ENCODE measurements around the gene DOLPP1.
"Not testable (repeated sequence)": the region's sequence is repeated elsewhere in the genome, so short reads cannot be mapped to it uniquely, and the experiment has no call there.

The DOLPP1 gene

GRCh38 chr9:129111528-129112151, 30.7 kb downstream of the DOLPP1 start:
- DNase-seq (ENCODE audit: low spot score), result peak; percentile 80

DNA sequence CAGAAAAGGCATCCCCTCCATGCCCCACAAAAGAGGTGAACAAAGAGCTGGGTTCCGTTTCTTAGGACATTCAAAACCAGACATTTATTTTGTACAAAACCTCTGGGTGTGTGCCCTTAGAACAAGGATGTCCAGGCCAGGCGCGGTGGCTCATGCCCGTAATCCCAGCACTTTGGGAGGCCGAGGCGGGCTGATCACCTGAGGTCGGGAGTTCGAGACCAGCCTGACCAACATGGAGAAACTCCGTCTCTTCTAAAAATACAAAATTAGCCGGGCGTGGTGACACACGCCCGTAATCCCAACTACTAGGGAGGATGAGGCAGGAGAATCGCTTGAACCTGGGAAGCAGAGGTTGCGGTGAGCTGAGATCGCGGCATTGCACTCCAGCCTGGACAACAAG, 31.6 kb downstream of the DOLPP1 start:
- DNase-seq (ENCODE audit: low spot score), result not testable (repeated sequence)

- DNase-seq (ENCODE audit: low spot score), result no peak
These were observed 32.9 kb downstream of the DOLPP1 start for GRCh38 chr9:129113645-129114304.

DNA sequence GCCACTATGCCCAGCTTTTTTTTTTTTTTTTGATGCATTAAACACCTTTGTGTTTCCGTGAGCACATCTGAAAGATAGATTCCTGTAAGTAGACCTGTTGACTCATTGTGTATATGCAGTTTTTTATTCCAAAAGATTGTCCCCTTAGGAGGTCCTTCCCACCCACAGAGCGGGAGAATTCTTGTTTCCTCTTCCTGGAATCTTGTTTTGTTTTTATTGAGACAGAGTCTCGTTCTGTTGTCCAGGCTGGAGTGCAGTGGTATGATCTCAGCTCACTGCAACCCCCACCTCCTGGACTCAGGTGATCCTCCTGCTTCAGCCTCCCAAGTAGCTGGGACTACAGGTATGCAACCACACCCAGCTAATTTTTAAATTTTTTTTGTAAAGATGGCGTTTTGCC, 37.9 kb downstream of the DOLPP1 start:
- DNase-seq (ENCODE audit: low spot score), result no peak

DNA sequence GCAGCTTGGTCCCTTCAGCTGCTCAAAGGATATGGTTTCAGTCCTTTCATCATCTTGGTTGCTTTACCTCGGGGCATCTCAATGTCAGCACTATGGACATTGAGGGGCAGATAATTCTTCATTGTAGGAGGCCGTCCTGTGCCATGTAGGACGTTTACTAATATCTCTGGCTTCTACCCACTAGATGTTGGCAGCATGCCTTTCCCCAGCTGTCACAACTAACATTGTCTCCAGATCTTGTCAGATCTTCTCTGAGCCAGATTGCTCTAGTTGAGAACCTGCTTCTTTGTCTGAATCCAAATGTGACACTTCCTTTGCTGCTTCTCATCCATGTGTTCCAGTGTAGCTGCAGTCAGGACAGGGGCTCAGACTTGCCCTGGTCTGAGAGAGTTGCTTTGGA, 40.6 kb downstream of the DOLPP1 start:
- no peak for DNase-seq (ENCODE audit: low spot score)

GRCh38 chr9:129122133-129122532, 41.2 kb downstream of the DOLPP1 start:
- no peak for DNase-seq (ENCODE audit: low spot score)

DNA sequence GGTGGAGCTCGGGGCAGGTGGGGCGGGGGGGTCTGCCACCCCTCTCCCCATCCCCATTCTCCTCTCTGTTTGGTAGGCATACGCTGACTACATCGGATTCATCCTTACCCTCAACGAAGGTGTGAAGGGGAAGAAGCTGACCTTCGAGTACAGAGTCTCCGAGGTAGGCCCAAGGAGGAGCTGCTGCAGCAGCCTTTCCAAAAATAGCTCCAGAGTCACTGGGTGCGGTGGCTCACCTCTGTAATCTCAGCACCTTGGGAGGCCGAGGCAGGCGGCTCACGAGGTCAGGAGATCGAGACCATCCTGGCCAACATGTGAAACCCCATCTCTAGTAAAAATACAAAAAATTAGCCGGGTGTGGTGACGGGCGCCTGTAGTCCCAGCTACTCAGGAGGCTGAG, 42.1 kb downstream of the DOLPP1 start:
- not testable (repeated sequence) for DNase-seq (ENCODE audit: low spot score)

DNA sequence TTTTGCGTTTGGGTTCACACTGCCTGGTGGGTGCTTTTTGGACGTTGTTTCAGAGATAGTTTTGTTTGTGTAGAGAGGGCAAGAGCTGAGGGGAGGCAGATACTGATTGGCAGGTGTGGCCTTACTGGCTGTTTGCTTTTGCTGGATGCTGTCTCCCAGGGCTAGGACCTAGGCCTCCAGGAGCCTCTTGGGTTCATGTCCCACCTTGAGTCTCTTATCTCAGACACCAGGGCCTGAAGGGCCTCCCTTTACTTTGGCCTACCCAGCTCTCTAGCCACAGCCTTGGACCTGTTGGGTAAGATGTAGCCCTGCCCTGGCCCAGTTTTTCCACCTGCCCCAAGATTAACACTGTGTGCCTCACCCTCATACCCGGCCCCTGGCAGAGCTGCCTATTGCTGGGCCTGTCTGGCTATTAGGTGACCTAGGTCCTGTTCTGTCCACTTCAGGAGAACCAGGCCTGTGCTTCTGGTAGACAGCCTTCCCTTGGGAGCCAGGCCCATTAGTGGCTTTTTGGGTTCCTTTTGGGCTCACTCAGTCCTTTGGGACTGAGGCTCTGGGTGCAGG, 43.7 kb downstream of the DOLPP1 start:
- no peak for DNase-seq (ENCODE audit: low spot score)

- DNase-seq (ENCODE audit: low spot score), result no peak
These were observed 44.6 kb downstream of the DOLPP1 start for GRCh38 chr9:129125478-129125877.

GRCh38 chr9:129126749-129127618, 46.1 kb downstream of the DOLPP1 start:
- DNase-seq (ENCODE audit: low spot score), result peak; percentile 69

DNA sequence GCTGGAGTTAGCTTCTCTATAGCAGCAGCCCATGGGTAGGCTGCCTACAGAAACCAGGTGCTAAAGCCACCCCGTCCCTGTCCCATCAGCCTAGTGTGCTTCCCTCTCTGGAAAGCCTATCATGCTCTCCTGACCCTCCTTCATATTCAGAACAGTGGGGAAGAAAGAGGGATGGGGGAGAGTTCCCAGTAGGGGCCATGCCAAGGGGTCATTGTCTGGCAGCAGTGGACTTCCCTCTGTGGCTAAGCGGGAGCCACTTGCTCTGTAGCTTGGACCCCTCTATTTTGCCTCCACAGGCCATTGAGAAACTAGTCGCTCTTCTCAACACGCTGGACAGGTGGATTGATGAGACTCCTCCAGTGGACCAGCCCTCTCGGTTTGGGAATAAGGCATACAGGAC, 47.8 kb downstream of the DOLPP1 start:
- no peak for DNase-seq (ENCODE audit: low spot score)

GRCh38 chr9:129130271-129130670, 49.4 kb downstream of the DOLPP1 start:
- not testable (repeated sequence) for DNase-seq (ENCODE audit: low spot score)

- no peak for DNase-seq (ENCODE audit: low spot score)
These were observed 49.9 kb downstream of the DOLPP1 start for GRCh38 chr9:129130791-129131190.

DNA sequence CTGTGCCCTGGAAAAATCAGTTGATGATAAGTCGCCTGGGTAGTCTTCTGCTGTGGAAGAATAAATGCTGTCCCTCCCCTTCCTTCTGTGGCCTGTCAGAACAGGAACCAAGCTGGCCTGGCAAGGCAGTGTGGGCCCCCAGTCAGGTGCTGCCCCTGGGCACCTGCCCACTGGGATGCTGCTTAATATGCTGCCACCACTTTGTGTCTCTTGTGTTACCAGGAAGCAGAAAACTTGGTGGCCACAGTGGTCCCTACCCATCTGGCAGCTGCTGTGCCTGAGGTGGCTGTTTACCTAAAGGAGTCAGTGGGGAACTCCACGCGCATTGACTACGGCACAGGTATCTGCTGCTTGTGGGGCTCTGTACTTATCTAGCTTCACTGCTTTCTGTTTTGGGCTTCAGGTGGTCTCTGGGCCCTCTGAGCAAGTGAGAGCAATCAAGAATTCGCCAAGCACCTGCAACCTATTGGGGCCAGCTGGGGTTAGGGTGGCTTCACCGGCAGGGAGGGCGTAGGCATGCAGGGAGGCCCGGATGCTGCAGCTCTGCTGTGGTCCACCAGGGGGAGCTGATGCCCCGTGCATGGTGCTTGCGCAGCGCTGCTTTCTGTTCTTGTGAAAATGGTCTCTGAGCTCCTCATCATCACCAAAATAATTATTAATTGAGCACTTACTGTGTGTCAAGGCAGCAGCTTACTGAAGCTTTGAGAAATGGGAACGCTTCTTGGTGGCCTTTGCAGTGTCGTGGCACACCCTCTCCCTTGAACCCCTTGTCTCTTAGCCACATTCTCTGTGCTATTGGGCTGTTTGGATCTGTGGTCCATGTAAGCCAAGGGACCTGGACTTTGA, 50.6 kb downstream of the DOLPP1 start:
- peak; percentile 93 for DNase-seq (ENCODE audit: low spot score)

DNA sequence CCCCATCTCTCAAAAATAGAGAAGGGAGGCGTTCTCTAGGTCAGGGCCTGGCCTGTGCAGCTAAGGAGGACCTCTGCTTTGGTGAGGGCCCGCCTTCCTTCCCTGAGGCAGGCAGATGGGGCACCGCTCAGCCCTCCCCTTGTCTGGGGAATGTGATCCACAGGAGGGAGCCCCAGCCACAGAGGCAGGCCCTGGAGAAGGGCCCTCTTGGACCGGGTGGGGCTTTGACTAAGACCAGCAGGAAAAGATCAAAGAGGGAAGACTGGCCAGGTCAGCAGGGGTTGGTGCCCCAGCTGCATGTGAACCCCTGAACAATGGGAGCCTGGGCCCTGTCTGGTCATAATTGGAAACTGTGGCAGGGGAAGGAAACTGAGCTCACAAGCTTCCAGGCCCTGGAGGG, 52.2 kb downstream of the DOLPP1 start:
- no peak for DNase-seq (ENCODE audit: low spot score)

DNA sequence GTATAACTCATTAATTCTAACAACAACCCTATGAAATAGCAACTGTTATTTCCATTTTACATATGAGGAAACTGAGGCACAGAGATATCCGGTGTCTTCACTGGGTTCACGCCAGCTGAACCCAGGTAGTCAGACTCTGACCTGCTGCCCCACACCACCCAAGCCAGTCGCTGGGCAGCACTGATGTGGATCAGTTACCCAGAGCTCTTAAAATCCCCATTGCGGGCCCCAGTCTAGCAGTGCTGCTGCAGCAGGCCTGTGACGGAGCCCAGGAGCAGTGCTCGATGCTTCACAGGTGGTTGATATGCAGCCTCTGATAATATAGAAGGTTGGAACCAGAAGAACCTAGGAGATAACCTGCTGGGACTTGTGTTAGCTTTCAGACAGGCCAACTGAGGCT, 54.6 kb downstream of the DOLPP1 start:
- DNase-seq (ENCODE audit: low spot score), result no peak

- no peak for DNase-seq (ENCODE audit: low spot score)
These were observed 55.6 kb downstream of the DOLPP1 start for GRCh38 chr9:129136446-129137035.

- DNase-seq (ENCODE audit: low spot score), result no peak
These were observed 56.6 kb downstream of the DOLPP1 start for GRCh38 chr9:129137292-129138143.

DNA sequence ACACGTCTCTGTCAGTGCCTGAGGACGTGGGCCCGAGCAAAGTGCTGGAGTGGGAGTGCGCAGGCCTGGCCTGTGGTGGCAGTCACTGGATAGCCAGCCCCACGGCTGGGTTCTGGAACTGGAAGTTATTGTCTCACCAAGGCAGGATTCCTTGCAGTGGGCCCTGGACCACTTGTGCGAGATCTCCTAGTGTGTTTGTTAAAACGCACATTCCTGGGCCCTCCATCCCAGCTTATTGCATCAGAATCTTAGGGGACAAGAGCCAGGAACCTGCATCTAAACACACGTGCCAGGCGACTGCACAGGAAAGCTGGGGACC, 57.2 kb downstream of the DOLPP1 start:
- DNase-seq (ENCODE audit: low spot score), result no peak

GRCh38 chr9:129138476-129139232, 57.7 kb downstream of the DOLPP1 start:
- DNase-seq (ENCODE audit: low spot score), result no peak
